Endothelial cell of umbilical vein (primary cell): Measurements from ENCODE around the gene ST6GALNAC3.
"Not testable (repeated sequence)": the region's sequence is repeated elsewhere in the genome, so short reads cannot be mapped to it uniquely, and the experiment has no call there.

Experiments used
- POLR2A ChIP-seq: IDR thresholded peaks from 2 replicates; pipeline ENCODE4 v1.6.1; 2012; ENCODE audit warnings: low read depth, mild to moderate bottlenecking, control low read depth, low read length
- TF ChIP-seq, protein P1 (sequence below), 2 donors: IDR thresholded peaks; 1 replicate in 1 of 2; 2 replicates in 1 of 2; pipeline ENCODE4 v1.5.1; 2011; ENCODE audit warnings: low read length in 2 of 2, mild to moderate bottlenecking in 2 of 2, moderate library complexity in 2 of 2, control low read depth in 1 of 2, inconsistent platforms in 1 of 2, low read depth in 1 of 2; ENCODE audit not compliant: insufficient read depth in 1 of 2; ENCODE audit errors: extremely low read depth in 1 of 2

DNA sequence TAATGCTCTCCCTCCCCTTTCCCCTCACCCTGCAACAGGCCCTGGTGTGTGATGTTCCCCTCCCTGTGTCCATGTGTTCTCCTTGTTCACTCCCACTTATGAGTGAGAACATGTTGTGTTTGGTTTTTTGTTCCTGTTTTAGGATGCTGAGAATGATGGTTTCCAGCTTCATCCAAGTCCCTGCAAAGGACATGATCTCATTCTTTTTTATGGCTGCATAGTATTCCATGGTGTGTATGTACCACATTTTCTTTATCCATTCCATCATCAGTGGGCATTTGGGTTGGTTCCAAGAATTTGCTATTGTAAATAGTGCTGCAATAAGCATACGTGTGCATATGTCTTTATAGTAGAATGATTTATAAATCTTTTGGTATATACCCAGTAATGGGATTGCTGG, 168.0 kb downstream of the ST6GALNAC3 start:
- not testable (repeated sequence) for TF ChIP-seq POLR2A
- TF ChIP-seq, protein P1, sequence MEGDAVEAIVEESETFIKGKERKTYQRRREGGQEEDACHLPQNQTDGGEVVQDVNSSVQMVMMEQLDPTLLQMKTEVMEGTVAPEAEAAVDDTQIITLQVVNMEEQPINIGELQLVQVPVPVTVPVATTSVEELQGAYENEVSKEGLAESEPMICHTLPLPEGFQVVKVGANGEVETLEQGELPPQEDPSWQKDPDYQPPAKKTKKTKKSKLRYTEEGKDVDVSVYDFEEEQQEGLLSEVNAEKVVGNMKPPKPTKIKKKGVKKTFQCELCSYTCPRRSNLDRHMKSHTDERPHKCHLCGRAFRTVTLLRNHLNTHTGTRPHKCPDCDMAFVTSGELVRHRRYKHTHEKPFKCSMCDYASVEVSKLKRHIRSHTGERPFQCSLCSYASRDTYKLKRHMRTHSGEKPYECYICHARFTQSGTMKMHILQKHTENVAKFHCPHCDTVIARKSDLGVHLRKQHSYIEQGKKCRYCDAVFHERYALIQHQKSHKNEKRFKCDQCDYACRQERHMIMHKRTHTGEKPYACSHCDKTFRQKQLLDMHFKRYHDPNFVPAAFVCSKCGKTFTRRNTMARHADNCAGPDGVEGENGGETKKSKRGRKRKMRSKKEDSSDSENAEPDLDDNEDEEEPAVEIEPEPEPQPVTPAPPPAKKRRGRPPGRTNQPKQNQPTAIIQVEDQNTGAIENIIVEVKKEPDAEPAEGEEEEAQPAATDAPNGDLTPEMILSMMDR (IDR thresholded peaks at IDR 0.05; ENCODE audit: extremely low read depth in 1 of 2, insufficient read depth in 1 of 2, low read depth in 1 of 2, low read length in 2 of 2), result not testable (repeated sequence)
